ENCODE results near the gene NAV2. TPM values are rescaled to one million over a fixed set of nuclear protein-coding genes. Genes with fewer than 3 reads are reported as not detected.

NAV2 gene
- polyA plus RNA-seq, 1 experiment = 5.1 TPM

GRCh38 chr11:20093775-20094174 lies 381.1 kb downstream of the NAV2 start:
- Histone ChIP-seq H3K27ac (ENCODE audit: low read depth, low read length) (no peak overlapping the region), H3K4me3 (ENCODE audit: low read depth, low read length) (no peak overlapping the region), H3K27me3 (ENCODE audit: control insufficient read depth, insufficient read depth, low read length) (no peaks in the 10 kb centered on the region), H3K9me3 (ENCODE audit: control insufficient read depth, insufficient read depth, low read length) (no peaks in the 10 kb centered on the region)
- DNase-seq (ENCODE audit: low read depth, low spot score) = no peak
- POLR2A ChIA-PET = interaction anchor here (0.6 to 0.7 kb wide), 2 partner anchors 19 to 103 kb away, joined by 5 read pairs; no protein-coding TSS in a partner anchor
- peak; percentile 14; the same call in 1 of the 2 replicates for TF ChIP-seq CTCF (IDR thresholded peaks at IDR 0.05; ENCODE audit: low read depth, low read length)
- CTCF ChIA-PET = interaction anchor here (0.7 to 1.6 kb wide), 4 partner anchors 16 to 158 kb away, joined by 3 to 7 read pairs (median 4); no protein-coding TSS in a partner anchor

GRCh38 chr11:20095189-20095588 lies 382.6 kb downstream of the NAV2 start:
- no peak for TF ChIP-seq CTCF (IDR thresholded peaks at IDR 0.05; ENCODE audit: low read depth, low read length)
- Histone ChIP-seq H3K27ac (ENCODE audit: low read depth, low read length) (no peak overlapping the region), H3K27me3 (ENCODE audit: control insufficient read depth, insufficient read depth, low read length) (no peaks in the 10 kb centered on the region), H3K4me3 (ENCODE audit: low read depth, low read length) (no peak overlapping the region), H3K9me3 (ENCODE audit: control insufficient read depth, insufficient read depth, low read length) (no peaks in the 10 kb centered on the region)
- POLR2A ChIA-PET = interaction anchor here (0.7 kb wide), 1 partner anchor 63 kb away, joined by 3 read pairs; no protein-coding TSS in a partner anchor
- CTCF ChIA-PET = interaction anchor here (0.9 kb wide), 1 partner anchor 16 kb away, joined by 3 read pairs; no protein-coding TSS in a partner anchor
- no peak for DNase-seq (ENCODE audit: low read depth, low spot score)

- Histone ChIP-seq H3K4me3 (ENCODE audit: low read depth, low read length) (no peak overlapping the region), H3K9me3 (ENCODE audit: control insufficient read depth, insufficient read depth, low read length) (no peaks in the 10 kb centered on the region), H3K27me3 (ENCODE audit: control insufficient read depth, insufficient read depth, low read length) (no peaks in the 10 kb centered on the region), H3K27ac (ENCODE audit: low read depth, low read length) (peak overlapping the region; percentile 60)
- ChIA-PET CTCF (interaction anchor here (0.7 to 4.6 kb wide), 9 partner anchors 12 to 194 kb away, joined by 3 to 41 read pairs (median 5); no protein-coding TSS in a partner anchor), POLR2A (interaction anchor here (0.6 to 1.1 kb wide), 3 partner anchors 15 to 855 kb away, joined by 3 to 4 read pairs (median 3); no protein-coding TSS in a partner anchor)
- no peak for TF ChIP-seq CTCF (IDR thresholded peaks at IDR 0.05; ENCODE audit: low read depth, low read length)
- no peak for DNase-seq (ENCODE audit: low read depth, low spot score)
Measured at GRCh38 chr11:20097319-20098221, 384.9 kb downstream of the NAV2 start.

GRCh38 chr11:20099527-20099926 lies 386.9 kb downstream of the NAV2 start:
- H3K9me3 ChIP-seq (ENCODE audit: control insufficient read depth, insufficient read depth, low read length) = no peaks in the 10 kb centered on the region
- DNase-seq (ENCODE audit: low read depth, low spot score) = no peak

More at GRCh38 chr11:20099527-20099926, 386.9 kb downstream of the NAV2 start:
- H3K4me3 ChIP-seq (ENCODE audit: low read depth, low read length) = no peak overlapping the region
- no peaks in the 10 kb centered on the region for H3K27me3 ChIP-seq (ENCODE audit: control insufficient read depth, insufficient read depth, low read length)
- H3K27ac ChIP-seq (ENCODE audit: low read depth, low read length) = no peak overlapping the region
- TF ChIP-seq CTCF (IDR thresholded peaks at IDR 0.05; ENCODE audit: low read depth, low read length) = no peak
- POLR2A ChIA-PET = no interaction called here
- CTCF ChIA-PET = interaction anchor here (1.0 to 4.6 kb wide), 3 partner anchors 10 to 29 kb away, joined by 3 to 41 read pairs (median 5); no protein-coding TSS in a partner anchor
